ENCODE measurements around the gene ZNF267.
"Not testable (repeated sequence)": the region's sequence is repeated elsewhere in the genome, so short reads cannot be mapped to it uniquely, and the experiment has no call there.

ZNF267 gene

DNA sequence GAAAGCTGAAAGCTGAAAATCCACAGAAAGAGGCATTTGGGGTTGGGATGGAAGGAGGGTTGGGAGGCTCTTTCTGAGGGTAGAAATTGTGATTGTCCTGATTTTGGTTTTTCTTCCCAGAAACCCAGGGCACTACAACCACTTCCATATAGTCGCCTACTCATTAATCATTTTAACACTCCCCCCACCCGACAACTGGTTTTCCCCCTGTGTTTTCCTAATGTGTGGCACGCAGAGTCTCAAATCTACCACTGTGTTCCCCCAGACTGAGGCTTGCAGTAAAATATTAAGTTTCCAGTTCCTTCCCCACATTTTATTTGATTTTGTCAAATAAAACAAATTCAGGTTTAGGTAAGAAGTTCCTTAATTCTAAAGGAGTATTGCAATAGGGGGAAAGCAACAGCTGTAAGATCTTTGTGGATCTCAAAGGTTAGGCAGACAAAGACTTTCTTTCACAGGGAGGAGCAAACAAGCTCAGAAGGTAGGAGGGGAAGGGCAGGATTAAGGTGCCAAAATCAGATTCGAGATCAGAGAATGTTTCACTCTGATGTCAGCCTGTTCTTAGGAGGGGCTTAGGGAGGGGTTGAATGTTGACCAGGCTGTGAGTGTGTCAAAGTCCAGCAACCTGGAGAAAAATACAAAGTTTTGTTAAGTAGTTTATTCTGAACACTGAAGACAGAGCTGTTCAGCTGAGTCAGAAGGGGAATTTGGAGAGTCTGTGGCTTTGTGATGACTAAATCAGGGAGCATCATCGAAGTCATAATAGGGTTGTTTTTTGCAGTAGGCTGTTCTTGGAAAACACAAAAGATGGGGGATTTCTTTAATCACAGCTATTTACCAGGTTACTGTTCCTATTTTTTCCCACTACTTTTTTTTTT, 3.6 kb downstream of the ZNF267 start:
- in situ Hi-C loops (cut with MboI; ENCODE audit: low sequenced_read_pairs), result loop anchor here (10.0 kb wide), 2 partner anchors 422 to 922 kb away; partner anchors contain the start of genes ARMC5 and SETD1A

DNA sequence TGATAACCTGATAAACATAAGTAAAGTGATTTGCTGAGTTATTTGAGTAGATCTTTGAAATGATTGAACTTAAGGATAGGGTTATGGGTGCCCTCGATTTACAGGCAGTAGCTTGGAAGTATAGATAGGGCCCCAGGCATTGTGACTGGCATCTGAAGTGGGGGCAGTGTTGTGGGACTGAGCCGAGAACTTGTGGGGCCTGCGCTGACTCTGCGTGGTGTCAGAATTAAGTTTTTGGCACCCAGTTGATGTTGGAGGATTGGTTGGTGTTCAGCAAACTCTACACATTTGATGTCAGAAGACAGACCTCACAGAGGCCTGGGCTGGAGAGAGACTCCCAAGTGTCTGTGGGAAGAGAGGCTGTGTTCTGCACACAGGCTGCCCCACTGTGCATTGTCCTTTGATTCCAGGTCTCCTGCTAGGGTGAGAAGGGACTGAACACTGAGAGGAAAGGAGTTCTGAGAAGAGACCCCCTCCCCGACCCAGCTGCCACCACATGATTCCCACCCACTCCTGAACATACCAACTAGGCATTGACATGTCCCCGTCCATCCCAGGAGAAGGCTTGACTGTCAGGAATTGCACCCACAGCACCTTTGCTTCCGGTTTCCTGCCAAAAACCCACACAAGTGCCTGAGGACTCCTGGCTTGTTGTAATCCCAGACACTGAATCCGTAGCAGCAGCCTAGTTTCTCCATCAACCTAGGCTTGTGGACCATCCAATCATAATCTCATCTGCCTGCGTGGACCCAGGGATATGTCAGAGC, 4.5 kb downstream of the ZNF267 start:
- in situ Hi-C loops (cut with MboI; ENCODE audit: low sequenced_read_pairs), result loop anchor here (10.0 kb wide), 2 partner anchors 423 to 923 kb away; partner anchors contain the start of genes ARMC5 and SETD1A

DNA sequence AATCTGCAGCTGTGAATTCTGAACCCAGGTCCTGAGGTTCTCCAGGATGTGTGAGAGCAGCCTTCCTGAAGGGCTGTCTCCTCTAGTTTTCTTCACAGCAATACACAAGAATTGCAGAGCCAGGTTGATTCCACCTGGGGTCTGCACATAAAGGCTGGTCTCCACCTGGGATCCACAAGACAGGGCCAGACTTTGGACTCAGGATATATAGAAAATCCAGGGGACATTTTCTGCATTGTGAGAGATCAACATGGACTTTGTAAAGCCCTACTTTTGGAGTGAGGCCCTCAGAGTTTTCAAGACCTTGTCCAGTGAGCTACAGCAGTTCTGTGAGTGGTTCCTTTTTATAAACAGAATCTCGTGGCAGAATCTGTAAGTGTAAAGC, 6.3 kb downstream of the ZNF267 start:
- in situ Hi-C loops (cut with MboI; ENCODE audit: low sequenced_read_pairs), result loop anchor here (10.0 kb wide), 2 partner anchors 425 to 925 kb away; partner anchors contain the start of genes ARMC5 and SETD1A

DNA sequence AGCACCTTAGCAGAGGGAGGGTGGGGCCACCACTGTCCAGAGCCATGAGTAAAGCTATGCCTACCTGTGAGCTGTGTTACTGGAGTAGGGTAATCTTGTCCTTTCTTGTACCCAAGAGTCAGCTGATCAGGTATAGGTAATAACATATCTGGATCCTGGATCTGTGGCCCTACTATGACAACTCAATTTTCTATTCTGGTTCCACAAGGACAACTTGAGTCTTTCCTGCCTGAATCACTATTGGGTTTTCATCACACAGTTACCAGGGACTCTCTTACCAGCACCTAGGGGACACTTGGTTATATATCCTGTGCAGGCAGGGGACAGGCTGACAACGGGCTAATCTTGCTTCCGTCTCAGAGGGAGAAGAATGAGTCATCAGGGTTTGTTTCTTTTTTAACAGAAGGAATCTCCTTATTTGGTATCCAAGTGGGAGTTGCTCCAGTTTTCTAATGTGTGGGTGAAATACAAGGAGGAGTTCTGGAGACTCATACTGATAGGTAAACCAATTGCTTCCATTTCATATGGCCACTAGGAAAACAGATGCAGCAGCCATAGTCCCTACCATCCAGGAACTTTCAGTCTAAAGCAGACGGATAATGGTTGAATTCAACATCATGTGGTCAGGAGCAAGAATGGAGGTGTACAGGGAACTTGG, 6.8 kb downstream of the ZNF267 start:
- in situ Hi-C loops (cut with MboI; ENCODE audit: low sequenced_read_pairs), result no loop called here

DNA sequence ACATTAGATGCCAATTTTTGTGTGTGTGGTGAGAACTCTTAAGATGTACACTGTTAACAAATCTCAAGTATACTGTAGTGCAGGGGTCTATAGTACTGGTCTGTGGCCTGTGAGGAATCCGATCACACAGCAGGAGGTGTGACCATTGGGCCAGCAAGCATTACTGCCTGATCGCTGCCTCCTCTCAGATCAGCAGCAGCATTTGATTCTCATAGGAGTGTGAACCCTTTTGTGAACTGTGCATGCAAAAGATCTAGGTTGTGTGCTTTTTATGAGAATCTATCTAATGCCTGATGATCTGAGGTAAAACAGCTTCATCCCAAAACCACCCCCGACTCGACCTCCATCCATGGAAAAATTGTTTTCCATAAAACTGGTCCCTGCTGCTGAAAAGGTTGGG, 12.6 kb downstream of the ZNF267 start:
- in situ Hi-C loops (cut with MboI; ENCODE audit: low sequenced_read_pairs), result no loop called here

DNA sequence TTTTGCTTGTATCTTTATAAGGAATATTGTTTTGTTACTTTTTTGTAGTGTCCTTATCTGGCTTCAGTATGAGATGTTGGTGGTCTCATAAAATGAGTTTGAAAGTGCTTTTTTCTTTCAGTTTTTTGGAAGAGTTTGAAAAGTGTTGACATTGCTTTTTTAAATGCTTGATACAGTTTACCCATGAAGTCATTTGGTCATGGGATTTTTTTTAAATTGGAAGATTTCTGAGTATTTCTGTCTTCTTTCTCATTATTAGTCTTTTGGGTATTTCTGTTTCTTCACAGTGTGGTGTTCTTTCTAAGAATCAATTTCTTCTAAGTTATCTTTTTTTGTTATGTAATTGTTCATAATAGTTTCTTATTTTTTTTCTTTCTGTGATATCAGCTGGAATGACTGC, 15.1 kb downstream of the ZNF267 start:
- in situ Hi-C loops (cut with MboI; ENCODE audit: low sequenced_read_pairs), result no loop called here

DNA sequence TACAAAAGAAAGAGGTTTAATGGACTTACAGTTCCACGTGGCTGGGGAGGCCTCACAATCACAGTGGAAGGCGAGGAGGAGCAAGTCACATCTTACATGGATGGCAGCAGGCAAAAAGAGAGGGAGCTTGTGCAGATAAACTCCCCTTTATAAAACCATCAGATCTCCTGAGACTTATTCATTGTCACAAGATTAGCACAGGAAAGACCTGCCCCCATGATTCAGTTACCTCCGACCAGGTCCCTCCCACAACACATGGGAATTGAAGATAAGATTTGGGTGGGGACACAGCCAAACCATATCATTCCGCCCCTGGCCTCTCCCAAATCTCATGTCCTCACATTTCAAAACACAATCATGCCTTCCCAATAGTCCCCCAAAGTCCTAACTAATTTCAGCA, 18.5 kb downstream of the ZNF267 start:
- in situ Hi-C loops (cut with MboI; ENCODE audit: low sequenced_read_pairs), result not testable (repeated sequence)

DNA sequence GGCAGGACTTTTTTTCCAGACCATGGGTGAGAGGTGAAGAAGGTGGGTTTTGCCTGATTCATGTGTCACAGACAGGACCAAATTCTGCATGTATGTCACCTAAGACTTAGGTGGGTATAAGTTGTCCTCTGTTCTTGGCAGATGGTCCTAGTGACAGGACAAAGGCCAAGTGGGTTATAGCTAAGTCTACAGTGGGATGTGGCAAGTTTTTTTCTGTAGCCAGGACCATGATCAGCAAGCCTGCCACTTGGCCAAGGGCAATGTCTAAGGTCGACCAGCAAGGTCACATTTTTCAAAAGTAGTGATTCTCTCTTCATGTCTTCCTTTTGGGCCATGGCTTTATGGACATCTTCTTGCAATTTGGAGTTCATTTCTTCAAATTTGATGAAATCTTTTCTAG, 20.2 kb downstream of the ZNF267 start:
- in situ Hi-C loops (cut with MboI; ENCODE audit: low sequenced_read_pairs), result no loop called here

DNA sequence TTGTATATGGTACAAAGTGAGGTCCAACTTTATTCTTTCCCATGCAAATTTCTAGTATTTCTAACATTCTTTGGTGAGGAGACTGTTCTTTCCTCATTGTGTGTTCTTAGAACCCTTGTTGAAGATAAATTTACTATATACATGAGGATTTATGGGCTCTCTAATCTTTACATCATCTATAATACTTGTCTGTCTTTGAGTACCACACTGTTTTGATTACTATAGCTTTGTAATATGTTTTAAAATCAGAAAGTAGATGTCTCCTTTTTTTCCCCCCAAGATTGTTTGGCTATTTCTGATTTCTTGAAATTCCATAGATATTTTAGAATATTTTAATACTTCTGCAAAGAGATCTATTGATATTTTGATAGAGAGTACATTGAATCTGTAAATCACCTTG, 23.7 kb downstream of the ZNF267 start:
- in situ Hi-C loops (cut with MboI; ENCODE audit: low sequenced_read_pairs), result no loop called here

DNA sequence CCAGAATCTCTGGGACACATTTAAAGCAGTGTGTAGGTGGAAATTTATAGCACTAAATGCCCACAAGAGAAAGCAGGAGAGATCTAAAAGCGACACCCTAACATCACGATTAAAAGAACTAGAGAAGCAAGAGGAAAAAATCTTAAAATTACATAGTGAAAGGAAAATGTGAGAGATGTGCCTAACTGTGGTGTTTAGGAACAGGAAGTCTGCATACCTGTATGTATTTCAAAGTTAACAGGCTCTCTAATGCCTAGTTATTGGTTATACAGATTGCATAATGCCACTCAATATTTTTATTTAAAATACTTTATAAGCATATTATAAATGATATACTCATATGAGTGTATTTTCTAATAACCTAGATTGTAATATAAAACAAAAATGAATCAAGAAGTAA, 25.9 kb downstream of the ZNF267 start:
- in situ Hi-C loops (cut with MboI; ENCODE audit: low sequenced_read_pairs), result no loop called here

DNA sequence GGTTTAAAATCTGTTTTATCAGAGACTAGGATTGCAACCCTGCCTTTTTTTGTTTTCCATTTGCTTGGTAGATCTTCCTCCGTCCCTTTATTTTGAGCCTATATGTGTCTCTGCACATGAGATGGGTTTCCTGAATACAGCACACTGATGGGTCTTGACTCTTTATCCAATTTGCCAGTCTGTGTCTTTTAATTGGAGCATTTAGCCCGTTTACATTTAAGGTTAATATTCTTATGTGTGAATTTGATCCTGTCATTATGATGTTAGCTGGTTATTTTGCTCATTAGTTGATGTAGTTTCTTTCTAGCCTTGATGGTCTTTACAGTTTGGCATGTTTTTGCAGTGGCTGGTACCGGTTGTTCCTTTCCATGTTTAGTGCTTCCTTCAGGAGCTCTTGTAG, 31.0 kb downstream of the ZNF267 start:
- in situ Hi-C loops (cut with MboI; ENCODE audit: low sequenced_read_pairs), result not testable (repeated sequence)

DNA sequence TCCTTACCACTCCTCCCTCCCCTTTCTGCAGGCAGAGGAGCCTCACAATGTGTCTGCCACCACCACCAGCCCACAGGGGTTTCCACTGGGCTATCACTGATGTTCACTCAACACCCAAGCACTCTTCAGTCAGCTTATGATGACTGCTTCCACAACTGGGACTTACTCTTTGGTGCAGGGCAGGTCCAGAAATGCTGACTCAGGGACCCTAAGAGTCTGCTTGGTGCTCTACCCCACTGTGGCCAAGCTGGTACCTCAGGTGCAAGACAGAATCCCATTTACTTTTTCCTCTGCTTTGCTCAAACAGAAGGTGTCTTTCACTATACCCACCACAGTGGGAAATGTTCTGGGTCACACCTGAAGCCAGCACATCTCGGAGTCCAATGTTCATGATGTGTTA, 40.1 kb downstream of the ZNF267 start:
- in situ Hi-C loops (cut with MboI; ENCODE audit: low sequenced_read_pairs), result no loop called here

DNA sequence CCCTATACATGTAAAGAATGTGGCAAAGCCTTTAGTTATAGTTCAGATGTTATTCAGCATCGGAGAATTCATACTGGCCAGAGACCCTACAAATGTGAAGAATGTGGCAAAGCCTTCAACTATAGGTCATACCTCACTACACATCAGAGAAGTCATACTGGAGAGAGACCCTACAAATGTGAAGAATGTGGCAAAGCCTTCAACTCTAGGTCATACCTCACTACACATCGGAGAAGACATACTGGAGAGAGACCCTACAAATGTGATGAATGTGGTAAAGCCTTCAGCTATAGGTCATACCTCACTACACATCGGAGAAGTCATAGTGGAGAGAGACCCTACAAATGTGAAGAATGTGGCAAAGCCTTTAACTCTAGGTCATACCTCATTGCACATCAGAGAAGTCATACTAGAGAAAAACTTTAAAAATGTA, 42.5 kb downstream of the ZNF267 start:
- in situ Hi-C loops (cut with MboI; ENCODE audit: low sequenced_read_pairs), result no loop called here

DNA sequence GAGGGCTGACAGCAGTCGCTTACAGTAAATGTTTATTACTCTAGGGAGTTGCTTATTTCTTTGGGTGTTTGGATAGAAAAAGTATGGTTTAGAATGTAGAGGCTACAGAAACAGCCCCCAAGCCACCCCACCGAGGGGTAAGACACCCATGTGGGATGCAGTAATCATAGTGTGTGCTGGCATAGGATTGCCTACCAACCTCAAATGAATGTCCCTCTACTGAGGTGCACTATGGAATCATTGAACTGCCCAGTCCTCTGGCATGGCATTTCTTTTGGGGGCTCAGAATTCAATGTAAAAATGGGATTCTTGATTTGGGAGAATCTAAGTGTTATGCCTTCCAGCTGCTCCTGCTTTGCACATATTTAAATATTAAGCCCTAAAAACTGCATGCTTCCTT, 46.8 kb downstream of the ZNF267 start:
- in situ Hi-C loops (cut with MboI; ENCODE audit: low sequenced_read_pairs), result no loop called here

DNA sequence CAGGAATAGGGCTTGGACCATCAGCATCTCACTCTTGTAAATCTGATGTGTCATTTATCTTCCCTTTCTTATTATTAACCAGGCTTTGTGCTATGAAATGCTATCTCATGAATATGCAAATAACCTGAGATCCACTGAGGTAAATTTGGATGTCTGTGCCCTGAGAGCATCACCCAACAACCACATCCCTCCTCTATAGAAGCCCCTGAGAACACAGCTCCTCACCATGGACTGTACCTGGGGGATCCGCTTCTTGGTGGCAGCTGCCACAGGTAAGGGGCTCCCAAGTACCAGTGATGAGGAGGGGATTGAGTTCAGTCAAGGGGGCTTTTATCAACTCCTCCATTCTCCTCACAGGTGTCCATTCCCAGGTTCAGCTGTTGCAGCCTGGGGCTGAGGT, 78.2 kb downstream of the ZNF267 start:
- in situ Hi-C loops (cut with MboI; ENCODE audit: low sequenced_read_pairs), result not testable (repeated sequence)

DNA sequence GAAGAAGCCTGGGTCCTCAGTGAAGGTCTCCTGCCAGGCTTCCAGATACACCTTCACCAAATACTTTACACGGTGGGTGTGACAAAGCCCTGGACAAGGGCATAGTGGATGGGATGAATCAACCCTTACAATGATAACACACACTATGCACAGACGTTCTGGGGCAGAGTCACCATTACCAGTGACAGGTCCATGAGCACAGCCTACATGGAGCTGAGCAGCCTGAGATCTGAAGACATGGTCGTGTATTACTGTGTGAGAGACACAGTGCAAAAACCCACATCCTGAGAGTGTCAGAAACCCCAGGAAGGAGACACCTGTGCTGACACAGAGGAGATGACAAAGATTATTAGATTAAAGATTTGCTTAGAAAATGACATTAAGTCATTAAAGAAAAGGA, 78.6 kb downstream of the ZNF267 start:
- in situ Hi-C loops (cut with MboI; ENCODE audit: low sequenced_read_pairs), result not testable (repeated sequence)

DNA sequence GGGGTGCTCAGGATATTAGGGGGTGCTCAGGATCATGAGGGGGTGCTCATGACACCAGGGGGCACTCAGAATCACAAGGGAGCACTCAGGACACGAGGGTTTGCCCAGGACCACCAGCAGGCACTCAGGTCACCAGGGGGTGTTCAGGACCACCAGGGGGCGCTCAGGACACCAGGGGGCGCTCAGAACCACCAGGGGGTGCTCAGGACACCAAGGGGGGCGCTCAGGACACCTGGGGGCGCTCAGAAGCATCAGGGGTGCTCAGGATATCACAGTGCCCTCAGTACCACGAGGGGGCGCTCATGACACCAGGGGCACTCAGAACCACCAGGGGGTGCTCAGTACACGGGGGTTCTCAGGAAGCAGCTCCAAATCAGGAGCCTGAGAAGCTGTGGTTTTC, 82.6 kb downstream of the ZNF267 start:
- in situ Hi-C loops (cut with MboI; ENCODE audit: low sequenced_read_pairs), result not testable (repeated sequence)

DNA sequence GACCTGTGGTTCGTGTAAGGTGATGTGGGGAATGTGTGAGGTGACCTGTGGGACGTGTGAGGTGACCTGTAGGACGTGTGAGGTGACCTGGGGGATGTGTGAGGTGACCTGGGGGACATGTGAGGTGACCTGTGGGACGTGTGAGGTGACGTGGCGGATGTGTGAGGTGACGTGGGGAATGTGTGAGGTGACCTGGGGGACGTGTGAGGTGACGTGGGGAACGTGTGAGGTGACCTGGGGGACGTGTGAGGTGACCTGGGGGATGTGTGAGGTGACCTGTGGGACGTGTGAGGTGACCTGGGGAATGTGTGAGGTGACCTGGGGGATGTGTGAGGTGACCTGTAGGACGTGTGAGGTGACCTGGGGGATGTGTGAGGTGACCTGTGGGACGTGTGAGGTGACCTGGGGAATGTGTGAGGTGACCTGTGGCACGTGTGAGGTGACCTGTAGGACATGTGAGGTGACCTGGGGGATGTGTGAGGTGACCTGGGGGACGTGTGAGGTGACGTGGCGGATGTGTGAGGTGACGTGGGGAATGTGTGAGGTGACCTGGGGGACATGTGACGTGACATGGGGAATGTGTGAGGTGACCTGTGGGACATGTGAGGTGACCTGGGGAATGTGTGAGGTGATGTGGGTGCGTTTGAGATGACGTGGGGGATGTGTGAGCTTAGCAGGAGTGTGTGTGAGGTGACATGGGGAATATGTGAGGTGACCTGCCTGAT, 86.7 kb downstream of the ZNF267 start:
- in situ Hi-C loops (cut with MboI; ENCODE audit: low sequenced_read_pairs), result not testable (repeated sequence)

All from HL-60/S4 treated with retinoic acid at 250 ng/mL for 4 days and 3 days (cell line).